OCI-LY7 (cell line): ENCODE measurements around the gene TRNT1. TPM values are rescaled to one million over a fixed set of nuclear protein-coding genes. Genes with fewer than 3 reads are reported as not detected.

ENCODE experiments used
- BruUV-seq: library from RNA; stranded (reverse); fragments of 400-500 nt; replicated peaks from 2 replicates; lab custom pipeline; 2021; lab: Mats Ljungman, UMichigan
- CTCF ChIA-PET: fragments of 300-600 bp; sonication (Branson Sonifier 250); formaldehyde crosslinking; loops from one replicate; lab custom pipeline; 2022; ENCODE audit warnings: antibody characterized with exemption; ENCODE audit not compliant: unreplicated experiment; lab: Charles Lee
- POLR2A ChIA-PET: fragments of 300-600 bp; sonication (Branson Sonifier 250); formaldehyde crosslinking; loops from one replicate; lab custom pipeline; 2022; ENCODE audit warnings: antibody characterized with exemption; lab: Charles Lee
- DNase-seq: peaks from one replicate; pipeline ENCODE4 v3.0.0-alpha.2; 2015; ENCODE audit warnings: low spot score
- H2AFZ ChIP-seq: fragments of 200-600 bp; sonication (generic), shearing (Covaris generic); 2 replicates; pipeline ENCODE4 v1.6.1; 2014; ENCODE audit warnings: mild to moderate bottlenecking, antibody characterized with exemption, low read length, moderate library complexity
- H3K27ac ChIP-seq: fragments of 200-600 bp; sonication (generic); 2 replicates; pipeline ENCODE4 v1.5.1; 2014; ENCODE audit warnings: mixed run types, low read depth, mild to moderate bottlenecking, moderate library complexity, low read length, inconsistent platforms; ENCODE audit not compliant: poor library complexity, severe bottlenecking
- H3K36me3 ChIP-seq: fragments of 200-600 bp; sonication (generic); 2 replicates; pipeline ENCODE4 v1.6.1; 2014; ENCODE audit warnings: mild to moderate bottlenecking, antibody characterized with exemption, low read length, moderate library complexity, mixed read lengths; ENCODE audit not compliant: insufficient read depth
- H3K4me1 ChIP-seq: fragments of 200-600 bp; sonication (generic); 2 replicates; pipeline ENCODE4 v1.5.1; 2014; ENCODE audit warnings: mild to moderate bottlenecking, low read length; ENCODE audit not compliant: insufficient read depth, poor library complexity, severe bottlenecking
- H3K4me2 ChIP-seq: fragments of 200-600 bp; sonication (generic); 2 replicates; pipeline ENCODE4 v1.6.1; 2014; ENCODE audit warnings: mild to moderate bottlenecking, low read length
- H3K4me3 ChIP-seq: fragments of 200-600 bp; sonication (generic); 2 replicates; pipeline ENCODE4 v1.5.1; 2014; ENCODE audit warnings: mild to moderate bottlenecking, low read depth, low read length; ENCODE audit not compliant: poor library complexity, severe bottlenecking
- H3K79me2 ChIP-seq: fragments of 200-600 bp; sonication (generic); 2 replicates; pipeline ENCODE4 v1.6.1; 2016; ENCODE audit warnings: low read depth, mild to moderate bottlenecking, low read length, moderate library complexity, mixed read lengths; ENCODE audit not compliant: insufficient read depth
- H3K9me2 ChIP-seq: fragments of 200-600 bp; sonication (generic); 2 replicates; pipeline ENCODE4 v1.6.1; 2016; ENCODE audit warnings: mild to moderate bottlenecking, low read length, mixed read lengths; ENCODE audit not compliant: insufficient read depth
- H3K9me3 ChIP-seq: fragments of 200-600 bp; sonication (generic); 2 replicates; pipeline ENCODE4 v1.6.1; 2014; ENCODE audit warnings: mild to moderate bottlenecking, mixed run types, low read length, mixed read lengths
- H4K20me1 ChIP-seq: fragments of 200-600 bp; sonication (generic); 2 replicates; pipeline ENCODE4 v1.6.1; 2014; ENCODE audit warnings: mild to moderate bottlenecking, antibody characterized with exemption, low read length, moderate library complexity, mixed read lengths; ENCODE audit not compliant: insufficient read depth
- CTCF ChIP-seq: fragments of 200-600 bp; sonication (generic); conservative IDR thresholded peaks from 2 replicates; pipeline ENCODE4 v1.5.1; 2014; ENCODE audit warnings: mild to moderate bottlenecking, antibody characterized with exemption, low read length, moderate library complexity, mixed read lengths
- EZH2phosphoT487 ChIP-seq: fragments of 200-600 bp; sonication (generic); IDR thresholded peaks from 2 replicates; pipeline ENCODE4 v1.6.1; 2018; ENCODE audit warnings: low read depth, borderline replicate concordance, mild to moderate bottlenecking, mixed run types, antibody characterized with exemption, low read length, moderate library complexity, mixed read lengths
- intact Hi-C: fragments of 100-400 bp; cut with micrococcal nuclease; formaldehyde crosslinking; loops from one replicate; pipeline ENCODE4 v1.10.0; 2022; ENCODE audit not compliant: unreplicated experiment
- total RNA-seq, 2 experiments: library from RNA; depleted of rRNA in 1 of 2; stranded (reverse); fragments of >200 nt in 1 of 2; shearing (Covaris generic) in 1 of 2; gene quantifications; 2 replicates each; pipeline ENCODE4 v1.2.3, GENCODE V29; 2014 to 2022

Gene TRNT1
- total RNA-seq, 2 experiments from 2014 or later = 46.5 to 58.6 TPM

GRCh38 chr3:3149560-3149959 is 22.8 kb downstream of the TRNT1 start:
- H3K27ac ChIP-seq = no peak overlapping the region
- intact Hi-C loops = no loop called here
- no peak for DNase-seq
- no peak overlapping the region for H3K4me3 ChIP-seq
- no peaks in the 10 kb centered on the region for H3K9me3 ChIP-seq
- no peaks in the 10 kb centered on the region; the same call in 1 of the 2 replicates for H3K79me2 ChIP-seq
- CTCF ChIA-PET = no interaction called here
- H4K20me1 ChIP-seq = peaks cover 17% of the 10 kb centered on the region; the same call in 1 of the 2 replicates
- H3K4me2 ChIP-seq = no peak overlapping the region
- H3K36me3 ChIP-seq = peaks cover 98% of the 10 kb centered on the region
- no TSS peak for BruUV-seq
- no peak for TF ChIP-seq EZH2phosphoT487
- no peak for TF ChIP-seq CTCF
- POLR2A ChIA-PET = interaction anchor here (1.0 kb wide), 1 partner anchor 10 kb away, joined by 3 read pairs; no protein-coding TSS in a partner anchor
- H3K4me1 ChIP-seq = no peaks in the 10 kb centered on the region
- H2AFZ ChIP-seq = no peak overlapping the region
- H3K9me2 ChIP-seq = no peaks in the 10 kb centered on the region

GRCh38 chr3:3151513-3151912 is 24.8 kb downstream of the TRNT1 start:
- peaks cover 8% of the 10 kb centered on the region; the same call in 1 of the 2 replicates for H4K20me1 ChIP-seq
- DNase-seq = no peak
- intact Hi-C loops = no loop called here
- H3K27ac ChIP-seq = no peak overlapping the region
- H3K36me3 ChIP-seq = peaks cover 98% of the 10 kb centered on the region
- no peak overlapping the region for H2AFZ ChIP-seq
- H3K9me2 ChIP-seq = no peaks in the 10 kb centered on the region
- TF ChIP-seq EZH2phosphoT487 = no peak
- TF ChIP-seq CTCF = no peak
- no peaks in the 10 kb centered on the region for H3K79me2 ChIP-seq
- no peak overlapping the region for H3K4me3 ChIP-seq
- no peak overlapping the region for H3K4me2 ChIP-seq
- H3K4me1 ChIP-seq = no peaks in the 10 kb centered on the region
- no TSS peak for BruUV-seq
- POLR2A ChIA-PET = interaction anchor here (0.6 to 1.3 kb wide), 3 partner anchors 22 to 304 kb away, joined by 3 to 7 read pairs (median 4); no protein-coding TSS in a partner anchor
- no peaks in the 10 kb centered on the region for H3K9me3 ChIP-seq
- CTCF ChIA-PET = no interaction called here

- no peak overlapping the region for H3K4me3 ChIP-seq
- H3K36me3 ChIP-seq = peaks cover 98% of the 10 kb centered on the region
- H3K79me2 ChIP-seq = no peaks in the 10 kb centered on the region
- no peak overlapping the region for H2AFZ ChIP-seq
- H3K4me2 ChIP-seq = no peak overlapping the region
- H3K4me1 ChIP-seq = no peaks in the 10 kb centered on the region
- intact Hi-C loops = no loop called here
- ChIA-PET CTCF (interaction anchor here (0.5 kb wide), 1 partner anchor 26 kb away, joined by 3 read pairs; no protein-coding TSS in a partner anchor), POLR2A (interaction anchor here (0.7 to 1.2 kb wide), 4 partner anchors 15 to 217 kb away, joined by 3 to 4 read pairs (median 3); no protein-coding TSS in a partner anchor)
- H3K9me2 ChIP-seq = no peaks in the 10 kb centered on the region
- TF ChIP-seq CTCF (no peak), EZH2phosphoT487 (no peak)
- H4K20me1 ChIP-seq = no peaks in the 10 kb centered on the region
- no TSS peak for BruUV-seq
- DNase-seq = no peak
- H3K9me3 ChIP-seq = no peaks in the 10 kb centered on the region
- H3K27ac ChIP-seq = no peak overlapping the region
These were observed 28.3 kb downstream of the TRNT1 start for GRCh38 chr3:3154879-3155610.
